ENCODE measurements around the gene C22orf15. TPM values are rescaled to one million over a fixed set of nuclear protein-coding genes. Genes with fewer than 3 reads are reported as not detected.

The C22orf15 gene
- total and polyA plus RNA-seq, 8 donors: not detected

DNA sequence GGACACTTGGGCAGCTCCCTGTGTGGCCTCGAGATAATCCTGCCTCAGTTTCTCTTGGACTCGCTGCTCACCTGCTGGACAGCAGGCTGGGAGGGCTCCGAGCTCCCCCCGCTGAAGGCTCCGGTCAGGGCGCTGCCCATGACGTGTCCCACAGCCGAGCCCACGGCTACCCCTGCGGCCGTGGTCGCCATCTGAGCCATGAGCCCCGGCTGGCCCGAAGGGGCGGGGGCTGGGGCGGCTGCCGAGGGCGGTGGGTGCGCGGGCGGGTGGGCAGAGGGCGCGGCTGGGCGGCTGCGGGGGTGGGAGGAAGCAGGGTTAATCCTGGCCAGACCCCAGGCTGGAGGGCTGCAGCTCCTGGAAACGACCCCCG is 4.5 kb downstream of the C22orf15 start:
- no peaks in the 10 kb centered on the region for H3K36me3 ChIP-seq
- H3K9me3 ChIP-seq: no peaks in the 10 kb centered on the region
- no peaks in the 10 kb centered on the region for H3K27me3 ChIP-seq
- peak overlapping the region; percentile 58 to 90 (median 77) for H3K4me3 ChIP-seq
- WGBS, 2 donors: 5 to 9% methylated on average over 27 of the region's 27 CpGs
- peaks cover 0 to 9% (median 0%) of the 10 kb centered on the region in 3 donors for H3K4me1 ChIP-seq
- DNase-seq (peak in 1 of 6 donors; percentile 46), FAIRE-seq (no peak), ATAC-seq (peak in 2 of 4 donors; percentile 6 to 8)
- intact Hi-C loops (cut with DNase I): loop anchor here in 2 of 3 donors (5.0 kb wide), 1 partner anchor 80 kb away; no protein-coding TSS in a partner anchor
- TF ChIP-seq, protein P1, sequence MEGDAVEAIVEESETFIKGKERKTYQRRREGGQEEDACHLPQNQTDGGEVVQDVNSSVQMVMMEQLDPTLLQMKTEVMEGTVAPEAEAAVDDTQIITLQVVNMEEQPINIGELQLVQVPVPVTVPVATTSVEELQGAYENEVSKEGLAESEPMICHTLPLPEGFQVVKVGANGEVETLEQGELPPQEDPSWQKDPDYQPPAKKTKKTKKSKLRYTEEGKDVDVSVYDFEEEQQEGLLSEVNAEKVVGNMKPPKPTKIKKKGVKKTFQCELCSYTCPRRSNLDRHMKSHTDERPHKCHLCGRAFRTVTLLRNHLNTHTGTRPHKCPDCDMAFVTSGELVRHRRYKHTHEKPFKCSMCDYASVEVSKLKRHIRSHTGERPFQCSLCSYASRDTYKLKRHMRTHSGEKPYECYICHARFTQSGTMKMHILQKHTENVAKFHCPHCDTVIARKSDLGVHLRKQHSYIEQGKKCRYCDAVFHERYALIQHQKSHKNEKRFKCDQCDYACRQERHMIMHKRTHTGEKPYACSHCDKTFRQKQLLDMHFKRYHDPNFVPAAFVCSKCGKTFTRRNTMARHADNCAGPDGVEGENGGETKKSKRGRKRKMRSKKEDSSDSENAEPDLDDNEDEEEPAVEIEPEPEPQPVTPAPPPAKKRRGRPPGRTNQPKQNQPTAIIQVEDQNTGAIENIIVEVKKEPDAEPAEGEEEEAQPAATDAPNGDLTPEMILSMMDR (IDR thresholded peaks at IDR 0.05): no peak
- peak overlapping the region; percentile 54 to 73 (median 70) for H3K27ac ChIP-seq

DNA sequence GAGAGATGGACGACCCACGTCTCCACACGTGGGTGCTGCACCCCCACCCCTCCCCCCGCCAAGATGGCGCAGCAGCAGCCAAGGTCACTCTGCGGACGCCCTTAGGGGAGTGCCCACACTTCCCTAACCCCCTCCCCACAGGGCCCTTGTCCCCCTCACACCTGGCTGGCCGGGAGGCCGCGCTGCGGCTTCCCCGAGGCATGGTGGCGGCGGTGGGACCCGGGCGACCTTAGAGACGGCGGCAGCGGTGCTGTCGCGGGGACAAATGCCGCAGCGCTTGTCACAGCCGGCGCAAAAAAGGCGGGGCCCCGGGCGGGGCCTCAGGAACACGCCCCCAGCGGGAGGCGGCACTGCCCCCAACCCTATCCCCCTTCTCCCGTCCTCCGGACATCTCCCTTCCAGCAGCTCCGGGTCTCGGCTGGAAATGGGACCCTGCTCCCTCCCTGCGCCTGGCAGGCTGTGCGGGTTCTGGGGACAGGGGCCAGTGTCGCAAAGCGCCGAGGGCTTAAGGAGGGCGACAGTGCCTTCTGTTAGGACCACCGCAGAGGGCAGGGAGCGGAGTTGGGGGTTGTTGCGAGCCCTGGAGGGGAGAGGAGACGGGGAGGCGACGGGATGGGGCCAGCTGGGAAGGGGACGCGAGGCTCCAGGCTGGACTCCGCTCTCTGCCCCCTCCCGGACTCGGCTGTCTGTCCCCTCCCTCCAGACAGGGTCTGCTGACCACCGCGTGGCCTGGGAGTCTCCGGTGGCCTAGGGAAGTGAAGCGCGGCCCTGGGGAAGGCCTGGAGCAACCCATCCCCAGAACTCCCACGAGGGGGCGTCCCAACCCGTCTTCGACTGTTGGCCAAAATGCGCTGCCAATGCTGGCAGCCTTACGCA is 5.1 kb downstream of the C22orf15 start, which contains the start of gene CHCHD10:
Gene CHCHD10, minus strand, starts transcription at position 300 of the 876 bp plus-strand sequence. Its CDS starts 98 bp downstream, at position 202.
- TF ChIP-seq, protein P1 (IDR thresholded peaks at IDR 0.05): peak; percentile 54 to 77 (median 70)
- Histone ChIP-seq H3K36me3 (no peaks in the 10 kb centered on the region), H3K4me3 (peak within 1 kb of the TSS; percentile 58 to 90 (median 77)), H3K4me1 (peaks cover 0 to 9% (median 0%) of the 10 kb centered on the region in 3 donors), H3K9me3 (no peaks in the 10 kb centered on the region), H3K27me3 (no peaks in the 10 kb centered on the region), H3K27ac (peak within 1 kb of the TSS; percentile 54 to 73 (median 70))
- ATAC-seq: peak; percentile 82 to 93 (median 87)
- 0% methylated on average over 60 to 63 of the region's 63 CpGs for WGBS, 2 donors
- intact Hi-C loops (cut with DNase I): loop anchor here in 2 of 3 donors (5.0 kb wide), 1 partner anchor 79 kb away; no protein-coding TSS in a partner anchor
- peak; percentile 81 to 93 (median 86) for DNase-seq
- no peak for FAIRE-seq

DNA sequence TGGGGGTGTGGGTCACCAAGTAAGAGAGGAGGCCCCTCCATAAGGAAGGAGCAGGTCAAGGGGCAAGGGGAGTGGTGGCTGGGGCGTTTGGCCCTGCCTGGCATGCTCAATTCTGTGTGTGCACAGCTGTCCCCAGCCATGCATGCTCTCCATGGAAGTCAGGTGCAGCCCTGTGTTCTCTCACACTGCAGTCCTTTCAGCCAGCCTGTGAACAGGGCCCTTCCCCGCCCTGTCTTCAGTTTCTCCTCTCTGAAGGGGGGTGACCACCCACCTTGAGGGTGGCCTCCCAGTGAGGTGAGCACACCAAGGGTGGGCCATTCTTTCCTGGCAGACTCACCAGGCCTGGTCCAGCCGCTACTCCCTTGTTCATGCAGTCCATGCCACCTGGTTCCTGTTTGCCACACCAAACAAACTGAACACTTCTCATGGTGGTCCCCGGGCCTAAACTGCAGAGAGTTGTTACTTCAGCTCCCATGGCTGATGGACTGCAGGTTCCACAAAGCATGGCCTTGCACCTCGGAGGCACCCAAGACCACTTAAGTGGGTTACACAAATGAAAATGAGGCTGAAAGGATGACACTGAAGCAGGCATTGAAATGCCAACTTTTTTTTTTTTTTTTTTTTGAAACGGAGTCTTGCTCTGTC is 6.7 kb downstream of the C22orf15 start:
- intact Hi-C loops (cut with DNase I): loop anchor here in 2 of 3 donors (5.0 kb wide), 1 partner anchor 78 kb away; no protein-coding TSS in a partner anchor
- 76 to 86% methylated on average over 6 of the region's 6 CpGs for WGBS, 2 donors
- no peak for FAIRE-seq

DNA sequence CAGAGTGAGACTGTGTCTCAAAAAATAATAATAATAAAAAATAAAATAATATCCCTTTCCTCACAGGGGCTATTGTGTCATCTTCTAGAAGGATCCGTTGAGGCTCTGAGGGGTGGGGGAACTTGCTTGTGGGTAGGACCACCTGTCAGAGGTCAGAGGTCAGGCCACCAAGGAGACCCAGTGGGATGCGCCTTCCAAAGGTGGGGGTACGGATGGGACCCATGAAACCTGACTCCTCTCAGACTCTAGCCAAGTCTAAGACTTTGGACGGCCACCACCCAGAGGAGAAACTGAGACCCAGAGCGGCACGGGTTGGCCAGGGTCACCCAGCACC is 9.5 kb downstream of the C22orf15 start:
- Histone ChIP-seq H3K9me3 (no peaks in the 10 kb centered on the region), H3K4me3 (peak overlapping the region; percentile 15 to 50 (median 30)), H3K36me3 (no peaks in the 10 kb centered on the region), H3K4me1 (no peaks in the 10 kb centered on the region), H3K27ac (peak overlapping the region in 1 of 4 donors; percentile 27), H3K27me3 (no peaks in the 10 kb centered on the region)
- ATAC-seq: no peak
- intact Hi-C loops (cut with DNase I): no loop called here
- 13 to 15% methylated on average over 6 of the region's 6 CpGs for WGBS, 2 donors
- no peak for FAIRE-seq
- no peak for DNase-seq
- TF ChIP-seq, protein P1 (IDR thresholded peaks at IDR 0.05): no peak

More for the DNA sequence above, 6.7 kb downstream of the C22orf15 start:
- H3K4me3 ChIP-seq: no peak overlapping the region
- TF ChIP-seq, protein P1 (IDR thresholded peaks at IDR 0.05): no peak
- H3K27me3 ChIP-seq: no peaks in the 10 kb centered on the region
- H3K4me1 ChIP-seq: peaks cover 0 to 9% (median 0%) of the 10 kb centered on the region in 3 donors
- no peaks in the 10 kb centered on the region for H3K36me3 ChIP-seq
- no peaks in the 10 kb centered on the region for H3K9me3 ChIP-seq
- no peak for ATAC-seq
- DNase-seq: peak in 1 of 6 donors; percentile 39
- no peak overlapping the region for H3K27ac ChIP-seq
